IMR-90 (cell line): ENCODE results near the gene SLC24A3. TPM values are rescaled to one million over a fixed set of nuclear protein-coding genes. Genes with fewer than 3 reads are reported as not detected.

Experiments used
- ATAC-seq: fragments of 200-7000 bp; cut with Tn5 transposase; 2 replicates; pipeline ENCODE4 v1.9.1; 2020; ENCODE audit warnings: low read depth, mild to moderate bottlenecking, moderate library complexity
- BruUV-seq: library from RNA; stranded (reverse); fragments of 400-500 nt; replicated peaks from 2 replicates; lab custom pipeline; 2021; lab: Mats Ljungman, UMichigan
- CTCF ChIA-PET: fragments of 300-600 bp; formaldehyde crosslinking; extraction: SDS; loops from one replicate; lab custom pipeline; 2021; ENCODE audit warnings: antibody characterized with exemption; lab: Yijun Ruan, JAX
- POLR2A ChIA-PET: fragments of 300-600 bp; sonication (Branson Sonifier 250); formaldehyde crosslinking; loops from one replicate; lab custom pipeline; 2022; ENCODE audit warnings: antibody characterized with exemption; ENCODE audit not compliant: unreplicated experiment; lab: Charles Lee
- DNase-seq: peaks from one replicate; pipeline ENCODE4 v3.0.0; 2013
- H2AFZ ChIP-seq: replicated peaks from 2 replicates; pipeline ENCODE3; 2013; ENCODE audit warnings: low read length, mild to moderate bottlenecking; ENCODE audit not compliant: poor library complexity
- H2AK5ac ChIP-seq: 2 replicates; pipeline ENCODE4 v1.6.1; 2013; ENCODE audit warnings: low read depth, low read length, inconsistent platforms
- H2AK9ac ChIP-seq: replicated peaks from 2 replicates; pipeline ENCODE3; 2013; ENCODE audit warnings: mild to moderate bottlenecking, low read depth, low read length, moderate library complexity; ENCODE audit not compliant: poor library complexity
- H2BK120ac ChIP-seq: 2 replicates; pipeline ENCODE4 v1.6.1; 2013; ENCODE audit warnings: low read depth, low read length, inconsistent platforms
- H2BK15ac ChIP-seq: 3 replicates; pipeline ENCODE4 v1.6.1; 2013; ENCODE audit warnings: low read depth, low read length, inconsistent platforms
- H2BK20ac ChIP-seq: 2 replicates; pipeline ENCODE4 v1.6.1; 2013; ENCODE audit warnings: low read depth, mild to moderate bottlenecking, inconsistent platforms, low read length, moderate library complexity
- H2BK5ac ChIP-seq: 2 replicates; pipeline ENCODE4 v1.6.1; 2013; ENCODE audit warnings: mild to moderate bottlenecking, low read depth, low read length, inconsistent platforms; ENCODE audit not compliant: poor library complexity, severe bottlenecking
- H3K14ac ChIP-seq: replicated peaks from 2 replicates; pipeline ENCODE4 v1.6.1; 2013; ENCODE audit warnings: low read depth, low read length, inconsistent platforms
- H3K18ac ChIP-seq: 2 replicates; pipeline ENCODE4 v1.6.1; 2013; ENCODE audit warnings: low read depth, low read length, control low read depth
- H3K23ac ChIP-seq: 2 replicates; pipeline ENCODE4 v1.6.1; 2013; ENCODE audit warnings: low read depth, low read length, inconsistent platforms
- H3K27ac ChIP-seq: 2 replicates; pipeline ENCODE4 v1.5.1; 2013; ENCODE audit warnings: mild to moderate bottlenecking, control low read depth, low read length; ENCODE audit not compliant: insufficient read depth
- H3K27me3 ChIP-seq: 2 replicates; pipeline ENCODE4 v1.6.1; 2013; ENCODE audit warnings: low read length; ENCODE audit not compliant: control insufficient read depth, insufficient read depth
- H3K36me3 ChIP-seq: 2 replicates; pipeline ENCODE4 v1.6.1; 2013; ENCODE audit warnings: low read length, mixed read lengths; ENCODE audit not compliant: control insufficient read depth, insufficient read depth
- H3K4ac ChIP-seq: 2 replicates; pipeline ENCODE4 v1.6.1; 2013; ENCODE audit warnings: low read depth, low read length, inconsistent platforms
- H3K4me1 ChIP-seq: 2 replicates; pipeline ENCODE4 v1.6.1; 2013; ENCODE audit warnings: low read length, mixed read lengths; ENCODE audit not compliant: control insufficient read depth, insufficient read depth
- H3K4me2 ChIP-seq: 2 replicates; pipeline ENCODE4 v1.6.1; 2013; ENCODE audit warnings: low read depth, mild to moderate bottlenecking, control low read depth, low read length, moderate library complexity
- H3K4me3 ChIP-seq: 2 replicates; pipeline ENCODE4 v1.5.1; 2013; ENCODE audit warnings: low read depth, mild to moderate bottlenecking, control low read depth, low read length, moderate library complexity; ENCODE audit not compliant: insufficient read depth
- H3K56ac ChIP-seq: 2 replicates; pipeline ENCODE4 v1.6.1; 2013; ENCODE audit warnings: low read length, inconsistent platforms; ENCODE audit not compliant: insufficient read depth; ENCODE audit errors: extremely low read depth
- H3K79me1 ChIP-seq, 2 experiments: 2 replicates each; pipeline ENCODE4 v1.6.1; 2013; ENCODE audit warnings: low read length in 2 of 2, inconsistent platforms in 1 of 2, low read depth in 1 of 2
- H3K9ac ChIP-seq: 2 replicates; pipeline ENCODE4 v1.6.1; 2013; ENCODE audit warnings: low read depth, low read length, control low read depth
- H3K9me1 ChIP-seq: 2 replicates; pipeline ENCODE4 v1.6.1; 2013; ENCODE audit warnings: low read length, inconsistent platforms; ENCODE audit not compliant: insufficient read depth
- H3K9me3 ChIP-seq: 2 replicates; pipeline ENCODE4 v1.6.1; 2013; ENCODE audit warnings: low read length; ENCODE audit not compliant: control insufficient read depth, insufficient read depth
- H4K20me1 ChIP-seq: 2 replicates; pipeline ENCODE4 v1.6.1; 2013; ENCODE audit warnings: low read length, inconsistent platforms; ENCODE audit not compliant: insufficient read depth
- H4K5ac ChIP-seq: 2 replicates; pipeline ENCODE4 v1.6.1; 2013; ENCODE audit warnings: mild to moderate bottlenecking, low read depth, low read length, control low read depth
- H4K8ac ChIP-seq, 2 experiments: 2 replicates each; pipeline ENCODE4 v1.6.1; 2013; ENCODE audit warnings: low read depth in 2 of 2, low read length in 2 of 2, control low read depth in 1 of 2, inconsistent platforms in 1 of 2
- H4K91ac ChIP-seq: 2 replicates; pipeline ENCODE4 v1.6.1; 2013; ENCODE audit warnings: low read depth, low read length, inconsistent platforms; ENCODE audit not compliant: insufficient read depth
- BHLHE40 ChIP-seq: fragments of 150-350 bp; IDR thresholded peaks from 2 replicates; pipeline ENCODE4 v1.6.1; 2016; ENCODE audit warnings: mild to moderate bottlenecking, low read depth, low read length
- CEBPB ChIP-seq: IDR thresholded peaks from 2 replicates; pipeline ENCODE4 v1.6.1; 2012; ENCODE audit warnings: low read depth, low read length, improper control_type of control experiment
- CHD1 ChIP-seq: IDR thresholded peaks from 2 replicates; pipeline ENCODE4 v1.6.1; 2012; ENCODE audit warnings: low read depth, low read length, improper control_type of control experiment
- FOS ChIP-seq: fragments of 150-350 bp; IDR thresholded peaks from 2 replicates; pipeline ENCODE4 v1.6.1; 2016; ENCODE audit warnings: low read depth, low read length
- MAFK ChIP-seq: IDR thresholded peaks from 2 replicates; pipeline ENCODE4 v1.6.1; 2012; ENCODE audit warnings: low read depth, low read length, improper control_type of control experiment
- MAZ ChIP-seq: IDR thresholded peaks from 2 replicates; pipeline ENCODE4 v1.6.1; 2012; ENCODE audit warnings: low read depth, mild to moderate bottlenecking, low read length, improper control_type of control experiment, moderate library complexity, borderline replicate concordance
- MXI1 ChIP-seq: IDR thresholded peaks from 2 replicates; pipeline ENCODE4 v1.6.1; 2012; ENCODE audit warnings: low read depth, mild to moderate bottlenecking, low read length, moderate library complexity, borderline replicate concordance
- NFE2L2 ChIP-seq: fragments of 150-350 bp; IDR thresholded peaks from 2 replicates; pipeline ENCODE4 v1.6.1; 2016; ENCODE audit warnings: low read depth, mild to moderate bottlenecking, low read length
- POLR2A ChIP-seq: IDR thresholded peaks from 2 replicates; pipeline ENCODE4 v1.6.1; 2012; ENCODE audit warnings: mild to moderate bottlenecking, low read depth, low read length
- RAD21 ChIP-seq: IDR thresholded peaks from 2 replicates; pipeline ENCODE4 v1.6.1; 2012; ENCODE audit warnings: low read length, improper control_type of control experiment
- RCOR1 ChIP-seq: IDR thresholded peaks from 2 replicates; pipeline ENCODE4 v1.6.1; 2012; ENCODE audit warnings: mild to moderate bottlenecking, low read length, improper control_type of control experiment; ENCODE audit not compliant: insufficient replicate concordance
- RFX5 ChIP-seq: IDR thresholded peaks from 2 replicates; pipeline ENCODE4 v1.8.0; 2012; ENCODE audit warnings: low read depth, mild to moderate bottlenecking, low read length, moderate library complexity
- SMC3 ChIP-seq: fragments of 150-350 bp; IDR thresholded peaks from 2 replicates; pipeline ENCODE4 v1.6.1; 2016; ENCODE audit warnings: low read depth, mild to moderate bottlenecking, antibody characterized with exemption, low read length, moderate library complexity
- WGBS, 2 experiments: methylation state at CpG; one replicate each; pipeline versions ENCODE4 v1.1.5 to v1.1.7; 2013; ENCODE audit warnings: missing lambda C conversion rate in 2 of 2; ENCODE audit not compliant: insufficient read length in 1 of 2; ENCODE audit errors: extremely low coverage in 2 of 2; 5-methylcytosine and 5-hydroxymethylcytosine counted together
- dilution Hi-C: fragments of 300-500 bp; cut with HindIII; formaldehyde crosslinking; loops from one replicate; pipeline ENCODE4 v1.14.3; 2018; ENCODE audit warnings: low sequenced_read_pairs; ENCODE audit not compliant: unreplicated experiment
- in situ Hi-C: fragments of 300-500 bp; cut with MboI; formaldehyde crosslinking; loops from 3 replicates; pipeline ENCODE4 v1.14.3; 2019; ENCODE audit warnings: low sequenced_read_pairs, inconsistent platforms, mixed read lengths
- intact Hi-C: fragments of 100-400 bp; cut with micrococcal nuclease; formaldehyde crosslinking; loops from 2 replicates; pipeline ENCODE4 v1.10.0; 2022
- polyA plus RNA-seq, 3 experiments: library from polyadenylated mRNA; depleted of rRNA; stranded (reverse); fragments of >200 nt; gene quantifications; 2 replicates each; pipeline ENCODE4 v1.2.3, GENCODE V29; 2012; ENCODE audit warnings: low replicate concordance in 1 of 3
- total RNA-seq: library from RNA; depleted of rRNA; stranded (reverse); fragments of >200 nt; gene quantifications from 2 replicates; pipeline ENCODE4 v1.2.3, GENCODE V29; 2012
- TF ChIP-seq, protein P1 (sequence below): fragments of 150-350 bp; IDR thresholded peaks from 2 replicates; pipeline ENCODE4 v1.6.1; 2016; ENCODE audit warnings: low read depth, mild to moderate bottlenecking, low read length, moderate library complexity, borderline replicate concordance
- TF ChIP-seq, protein P2 (sequence below): conservative IDR thresholded peaks from 2 replicates; pipeline ENCODE4 v1.5.1; 2012; ENCODE audit warnings: mild to moderate bottlenecking, low read depth, low read length, improper control_type of control experiment
- TF ChIP-seq, protein P3 (sequence below): fragments of 150-350 bp; IDR thresholded peaks from 2 replicates; pipeline ENCODE4 v1.6.1; 2017; ENCODE audit warnings: mild to moderate bottlenecking, antibody characterized with exemption, low read length, low read depth

SLC24A3 gene
- total and polyA plus RNA-seq, 2 of the 4 experiments (the other 2 are of a cell fraction): not detected

DNA sequence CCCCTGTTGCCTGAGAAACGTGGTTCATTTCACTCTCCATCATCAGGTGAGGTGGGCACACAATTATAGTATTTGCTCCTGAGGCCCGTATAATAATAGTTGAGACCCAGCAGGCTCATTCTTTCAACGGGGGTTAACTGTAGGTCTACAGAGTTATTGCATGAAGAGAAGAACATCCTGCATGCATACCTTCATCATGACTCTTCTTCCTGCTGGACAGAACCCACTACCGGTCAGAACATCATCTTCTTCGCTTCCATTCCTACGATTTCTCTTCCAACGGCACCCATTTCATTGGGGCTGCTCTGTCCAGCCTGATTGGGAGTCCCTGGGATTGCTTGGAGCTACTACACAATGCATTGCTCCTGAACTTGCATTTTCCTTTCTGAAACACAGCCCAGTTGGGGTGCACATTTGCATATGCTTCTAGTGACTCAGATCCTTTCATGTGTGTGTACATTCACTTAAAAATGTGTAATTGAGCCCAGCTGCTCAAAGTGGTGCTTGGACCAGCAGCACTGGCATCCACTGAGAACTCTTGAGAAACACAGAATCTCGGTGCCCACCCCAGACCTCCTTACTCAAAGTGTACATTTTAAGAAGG lies 57.4 kb downstream of the SLC24A3 start:
- no peak overlapping the region for H2BK5ac ChIP-seq
- H2BK20ac ChIP-seq: no peak overlapping the region
- ChIA-PET CTCF (no interaction called here), POLR2A (no interaction called here)
- no peaks in the 10 kb centered on the region for H3K9me1 ChIP-seq
- intact Hi-C loops: no loop called here
- H3K56ac ChIP-seq: no peak overlapping the region
- H3K27ac ChIP-seq: no peak overlapping the region
- no peak overlapping the region for H2AK9ac ChIP-seq
- no peaks in the 10 kb centered on the region for H3K79me1 ChIP-seq
- no peak overlapping the region for H3K4me3 ChIP-seq
- in situ Hi-C loops: no loop called here
- ATAC-seq (no peak), DNase-seq (no peak)
- no peak for TF ChIP-seq SMC3
- TF ChIP-seq, protein P1, sequence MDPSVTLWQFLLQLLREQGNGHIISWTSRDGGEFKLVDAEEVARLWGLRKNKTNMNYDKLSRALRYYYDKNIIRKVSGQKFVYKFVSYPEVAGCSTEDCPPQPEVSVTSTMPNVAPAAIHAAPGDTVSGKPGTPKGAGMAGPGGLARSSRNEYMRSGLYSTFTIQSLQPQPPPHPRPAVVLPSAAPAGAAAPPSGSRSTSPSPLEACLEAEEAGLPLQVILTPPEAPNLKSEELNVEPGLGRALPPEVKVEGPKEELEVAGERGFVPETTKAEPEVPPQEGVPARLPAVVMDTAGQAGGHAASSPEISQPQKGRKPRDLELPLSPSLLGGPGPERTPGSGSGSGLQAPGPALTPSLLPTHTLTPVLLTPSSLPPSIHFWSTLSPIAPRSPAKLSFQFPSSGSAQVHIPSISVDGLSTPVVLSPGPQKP: no peak
- no peak for TF ChIP-seq MXI1
- no peak for TF ChIP-seq FOS
- no peak for TF ChIP-seq CEBPB
- no peak for TF ChIP-seq BHLHE40
- no peak for TF ChIP-seq POLR2A
- no peak for TF ChIP-seq NFE2L2
- no peak for TF ChIP-seq CHD1
- TF ChIP-seq, protein P2, sequence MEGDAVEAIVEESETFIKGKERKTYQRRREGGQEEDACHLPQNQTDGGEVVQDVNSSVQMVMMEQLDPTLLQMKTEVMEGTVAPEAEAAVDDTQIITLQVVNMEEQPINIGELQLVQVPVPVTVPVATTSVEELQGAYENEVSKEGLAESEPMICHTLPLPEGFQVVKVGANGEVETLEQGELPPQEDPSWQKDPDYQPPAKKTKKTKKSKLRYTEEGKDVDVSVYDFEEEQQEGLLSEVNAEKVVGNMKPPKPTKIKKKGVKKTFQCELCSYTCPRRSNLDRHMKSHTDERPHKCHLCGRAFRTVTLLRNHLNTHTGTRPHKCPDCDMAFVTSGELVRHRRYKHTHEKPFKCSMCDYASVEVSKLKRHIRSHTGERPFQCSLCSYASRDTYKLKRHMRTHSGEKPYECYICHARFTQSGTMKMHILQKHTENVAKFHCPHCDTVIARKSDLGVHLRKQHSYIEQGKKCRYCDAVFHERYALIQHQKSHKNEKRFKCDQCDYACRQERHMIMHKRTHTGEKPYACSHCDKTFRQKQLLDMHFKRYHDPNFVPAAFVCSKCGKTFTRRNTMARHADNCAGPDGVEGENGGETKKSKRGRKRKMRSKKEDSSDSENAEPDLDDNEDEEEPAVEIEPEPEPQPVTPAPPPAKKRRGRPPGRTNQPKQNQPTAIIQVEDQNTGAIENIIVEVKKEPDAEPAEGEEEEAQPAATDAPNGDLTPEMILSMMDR: no peak
- TF ChIP-seq, protein P3, sequence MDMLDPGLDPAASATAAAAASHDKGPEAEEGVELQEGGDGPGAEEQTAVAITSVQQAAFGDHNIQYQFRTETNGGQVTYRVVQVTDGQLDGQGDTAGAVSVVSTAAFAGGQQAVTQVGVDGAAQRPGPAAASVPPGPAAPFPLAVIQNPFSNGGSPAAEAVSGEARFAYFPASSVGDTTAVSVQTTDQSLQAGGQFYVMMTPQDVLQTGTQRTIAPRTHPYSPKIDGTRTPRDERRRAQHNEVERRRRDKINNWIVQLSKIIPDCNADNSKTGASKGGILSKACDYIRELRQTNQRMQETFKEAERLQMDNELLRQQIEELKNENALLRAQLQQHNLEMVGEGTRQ: no peak
- TF ChIP-seq RFX5: no peak
- no peak for TF ChIP-seq RAD21
- TF ChIP-seq RCOR1: no peak
- TF ChIP-seq MAZ: no peak
- TF ChIP-seq MAFK: no peak
- H4K20me1 ChIP-seq: no peaks in the 10 kb centered on the region
- no peak overlapping the region for H3K4me2 ChIP-seq
- no peak overlapping the region for H3K4ac ChIP-seq
- BruUV-seq: no TSS peak
- dilution Hi-C loops: no loop called here
- H3K18ac ChIP-seq: no peak overlapping the region
- no peak overlapping the region for H3K9ac ChIP-seq
- H2AK5ac ChIP-seq: no peak overlapping the region
- H3K23ac ChIP-seq: no peak overlapping the region
- no peak overlapping the region for H4K8ac ChIP-seq
- no peak overlapping the region for H2BK15ac ChIP-seq
- H3K4me1 ChIP-seq: no peaks in the 10 kb centered on the region
- no peak overlapping the region for H4K91ac ChIP-seq
- WGBS, 2 experiments: 50% methylated on average over 2 of the region's 8 CpGs; no CpG with 5 or more reads in 1 of the 2 experiments
- no peaks in the 10 kb centered on the region for H3K27me3 ChIP-seq
- no peak overlapping the region for H2AFZ ChIP-seq
- no peak overlapping the region for H2BK120ac ChIP-seq
- no peak overlapping the region for H4K5ac ChIP-seq
- no peaks in the 10 kb centered on the region for H3K36me3 ChIP-seq
- no peaks in the 10 kb centered on the region for H3K9me3 ChIP-seq
- H3K14ac ChIP-seq: no peak overlapping the region
